Glomerular visceral epithelial cell (primary cell): Measurements from ENCODE around the gene TTBK2.
A peak's percentile ranks its signal among the peaks of the same experiment; 100 is the strongest.
"Not testable (repeated sequence)": the region's sequence is repeated elsewhere in the genome, so short reads cannot be mapped to it uniquely, and the experiment has no call there.

Source experiments
- DNase-seq: peaks from one replicate; pipeline ENCODE4 v3.0.0-alpha.2; 2016; ENCODE audit errors: extremely low spot score

Gene TTBK2

DNA sequence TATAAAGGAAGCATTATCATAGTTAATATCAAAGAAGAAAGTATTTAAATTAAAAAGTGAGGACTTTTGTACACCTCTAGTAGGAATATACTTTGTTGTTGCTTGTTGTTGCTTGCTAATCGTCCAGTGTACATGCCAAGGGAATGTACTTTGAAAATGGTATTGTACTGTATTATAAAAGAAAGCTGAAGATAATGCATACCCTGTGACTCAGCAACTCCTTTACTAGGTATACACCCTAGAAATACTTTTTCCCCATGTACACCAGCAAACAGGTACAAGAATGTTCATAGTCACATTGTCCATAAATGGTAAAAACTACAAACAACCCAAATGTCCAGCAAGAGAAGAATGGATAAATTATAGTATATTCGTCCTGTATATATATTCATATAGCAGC, 12.0 kb downstream of the TTBK2 start:
- DNase-seq = no peak

DNA sequence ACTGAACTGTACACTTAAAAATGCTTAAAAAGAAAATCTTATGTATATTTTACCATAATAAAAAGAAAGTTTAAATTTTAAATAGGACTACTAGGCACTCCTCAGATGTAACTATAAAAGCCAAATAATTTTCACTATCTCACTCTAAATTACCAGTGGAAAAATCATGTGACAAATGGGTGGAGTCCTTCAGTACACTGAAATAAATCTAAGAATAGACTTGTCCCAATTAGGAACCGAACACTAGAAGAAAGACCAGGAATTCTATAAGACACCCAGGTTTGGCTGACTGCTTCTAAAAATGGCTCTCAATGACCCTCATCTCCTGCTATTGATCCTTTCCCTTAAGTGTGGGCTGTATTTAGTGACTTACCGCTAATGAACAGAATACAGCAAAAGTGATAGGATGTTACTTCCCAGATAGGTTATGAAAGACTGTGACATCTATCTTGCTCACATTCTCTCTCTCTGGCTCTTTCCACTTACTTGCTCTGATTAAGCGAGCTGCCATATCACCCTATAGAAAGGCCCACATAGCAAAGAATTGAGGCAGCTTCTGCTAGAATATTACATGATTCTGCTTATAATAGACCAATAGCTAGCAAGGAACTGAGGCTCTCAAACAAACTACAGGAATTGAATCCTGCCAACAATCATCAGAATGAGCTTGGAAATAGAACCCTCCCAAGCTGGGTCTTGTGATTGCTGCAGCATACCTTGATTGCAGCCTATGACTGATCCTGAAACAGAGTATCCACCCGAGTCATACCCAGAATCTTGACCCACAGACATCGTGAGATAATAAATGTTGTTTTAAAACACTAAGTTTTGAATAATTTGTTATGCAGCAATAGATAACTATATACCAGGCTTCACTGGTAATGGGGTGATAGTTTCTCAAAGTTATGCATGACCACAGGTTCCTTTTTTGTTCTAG, 16.9 kb downstream of the TTBK2 start:
- no peak for DNase-seq

DNA sequence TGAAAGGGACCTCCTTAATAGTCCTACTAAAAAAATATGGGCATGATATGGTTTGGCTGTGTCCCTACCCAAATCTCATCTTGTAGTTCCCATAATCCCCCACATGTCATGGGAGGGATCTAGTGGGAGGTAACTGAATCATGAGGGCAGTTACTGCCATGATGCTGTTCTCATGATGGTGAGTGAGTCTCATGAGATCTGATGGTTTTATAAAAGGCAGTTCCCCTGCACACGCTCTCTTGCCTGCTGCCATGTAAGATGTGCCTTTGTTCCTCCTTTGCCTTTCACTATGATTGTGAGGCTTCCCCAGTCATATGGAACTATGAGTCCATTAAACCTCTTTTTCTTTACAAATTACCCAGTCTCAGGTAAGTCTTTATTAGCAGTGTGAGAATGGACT, 26.7 kb downstream of the TTBK2 start:
- not testable (repeated sequence) for DNase-seq

DNA sequence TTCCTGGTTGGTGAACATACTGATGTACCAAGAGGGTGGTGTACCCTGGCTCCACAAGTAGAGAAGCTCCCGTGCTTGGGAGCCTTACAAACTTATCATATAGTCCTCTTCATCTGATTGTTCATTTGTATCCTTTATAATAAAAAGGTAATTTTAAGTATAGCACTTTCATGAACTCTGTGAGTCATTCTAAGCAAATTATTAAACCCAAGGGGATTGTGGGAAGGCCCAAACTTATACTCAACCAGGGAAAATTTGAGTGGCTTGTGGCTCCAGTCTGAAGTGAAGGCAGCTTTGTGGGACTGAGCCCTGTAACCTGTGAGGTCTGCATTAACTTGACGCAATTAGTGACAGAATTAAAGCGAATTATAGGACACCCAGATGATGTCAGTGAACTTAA, 29.0 kb downstream of the TTBK2 start:
- peak; percentile 44 for DNase-seq

DNA sequence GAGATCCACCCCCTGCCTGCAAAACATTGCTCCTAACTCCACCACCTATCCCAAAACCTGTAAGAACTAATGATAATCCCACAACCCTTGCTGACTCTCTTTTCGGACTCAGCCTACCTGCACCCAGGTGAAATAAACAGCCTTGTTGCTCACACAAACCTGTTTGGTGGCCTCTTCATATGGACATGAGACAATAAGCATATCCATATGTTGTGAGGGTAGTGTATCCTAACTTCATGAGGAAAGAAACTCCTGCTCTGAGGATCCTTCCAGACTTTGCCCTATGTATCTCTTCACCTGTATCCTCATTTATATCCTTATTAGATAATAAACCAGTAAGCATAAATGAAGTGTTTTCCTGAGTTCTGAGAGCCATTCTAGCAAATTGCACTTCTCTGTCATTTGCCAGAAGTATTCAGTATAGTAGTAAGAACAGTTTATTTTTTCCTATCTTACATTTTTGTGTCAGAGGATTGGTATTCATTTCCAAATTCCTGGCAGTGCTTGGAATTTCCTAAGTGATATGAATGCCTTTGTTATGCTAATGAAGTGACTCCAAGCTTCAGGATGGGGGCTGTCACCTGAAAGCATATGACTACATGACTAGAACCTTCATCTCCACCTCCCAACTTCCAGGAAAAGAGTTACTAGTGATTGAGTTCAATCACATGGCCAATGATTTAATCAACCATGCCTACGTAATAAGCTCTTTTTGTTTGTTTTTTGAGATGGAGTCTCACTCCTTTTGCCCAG, 30.2 kb downstream of the TTBK2 start:
- peak; percentile 83 for DNase-seq

DNA sequence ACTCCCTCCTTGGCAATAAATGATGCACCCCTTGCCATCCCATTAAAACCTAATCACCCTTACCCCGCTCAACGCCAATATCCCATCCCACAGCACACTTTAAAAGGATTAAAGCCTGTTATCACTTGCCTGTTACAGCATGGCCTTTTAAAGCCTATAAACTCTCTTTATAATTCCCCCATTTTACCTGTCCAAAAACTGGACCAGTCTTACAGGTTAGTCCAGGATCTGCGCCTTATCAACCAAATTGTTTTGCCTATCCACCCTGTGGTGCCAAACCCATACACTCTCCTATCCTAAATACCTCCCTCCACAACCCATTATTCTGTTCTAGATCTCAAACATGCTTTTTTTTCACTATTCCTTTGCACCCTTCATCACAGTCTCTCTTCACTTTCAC, 33.2 kb downstream of the TTBK2 start:
- DNase-seq = not testable (repeated sequence)

DNA sequence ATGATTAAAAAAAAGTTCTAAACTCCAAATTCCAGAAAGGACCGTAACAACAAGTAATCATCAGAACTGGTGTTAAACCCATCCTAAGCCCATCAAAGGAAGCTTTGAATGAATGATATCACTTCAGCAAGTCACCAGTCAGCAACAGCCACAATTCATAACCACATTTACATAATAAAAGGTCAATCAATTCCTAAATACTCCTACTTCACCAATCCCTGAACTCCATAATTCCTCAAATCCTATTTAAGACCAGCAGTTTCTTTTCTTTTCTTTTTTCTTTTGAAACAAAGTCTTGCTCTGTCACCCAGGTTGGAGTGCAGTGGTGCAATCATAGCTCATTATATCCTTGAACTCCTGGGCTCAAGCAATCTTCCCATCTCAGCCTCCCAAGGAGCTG, 40.5 kb downstream of the TTBK2 start:
- no peak for DNase-seq

DNA sequence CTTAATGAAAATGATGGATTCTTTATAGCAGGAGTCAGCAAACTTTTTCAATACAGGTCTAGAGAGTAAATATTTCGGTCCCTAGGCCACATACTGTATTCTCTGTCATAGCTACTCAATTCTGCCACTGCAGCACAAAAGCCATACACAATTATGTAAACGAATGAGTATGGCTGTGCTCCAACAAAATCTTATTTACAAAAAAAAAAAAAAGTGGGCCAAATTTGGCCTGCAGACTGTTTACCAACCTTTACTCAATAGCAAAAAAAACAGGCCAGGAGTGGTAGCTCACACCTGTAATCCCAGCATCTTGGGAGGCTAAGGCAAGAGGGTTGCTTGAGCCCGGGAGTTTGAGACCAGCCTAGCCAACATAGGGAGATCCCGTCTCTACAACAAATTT, 41.1 kb downstream of the TTBK2 start:
- no peak for DNase-seq

DNA sequence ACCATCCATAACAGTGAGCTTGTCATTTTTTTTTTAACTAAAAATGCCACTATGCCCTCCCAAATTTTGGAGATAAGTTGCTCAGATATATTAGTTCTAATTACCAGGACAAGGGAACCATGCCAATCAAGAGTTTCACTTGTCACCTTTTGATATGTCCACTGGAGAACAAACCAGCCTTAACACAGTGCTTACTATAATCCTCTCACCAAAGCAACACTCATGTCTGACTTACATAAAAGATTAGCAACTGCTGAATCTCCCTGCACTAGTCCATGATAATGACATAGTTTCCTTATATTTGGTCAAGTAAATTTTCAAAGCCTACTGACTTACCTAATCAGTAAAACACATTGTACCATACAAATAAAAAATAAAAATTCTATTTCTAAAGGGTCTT, 44.4 kb downstream of the TTBK2 start:
- no peak for DNase-seq

DNA sequence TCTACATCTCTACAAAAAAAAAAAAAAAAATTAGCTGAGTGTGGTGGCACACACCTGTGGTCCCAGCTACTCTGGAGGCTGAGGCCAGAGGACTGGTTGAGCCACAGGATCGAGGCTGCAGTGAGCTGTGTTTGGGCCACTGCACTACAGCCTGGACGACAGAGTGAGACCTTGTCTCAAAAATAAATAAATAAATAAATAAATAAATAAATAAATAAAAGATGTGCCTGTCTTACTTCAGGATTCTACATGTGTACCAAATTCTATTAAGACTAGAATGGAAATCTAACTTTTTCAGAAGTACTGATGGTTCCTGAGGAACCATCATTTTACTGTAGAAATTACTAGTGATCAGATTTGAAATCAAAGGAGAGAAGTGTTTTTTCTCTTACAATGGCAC, 51.9 kb downstream of the TTBK2 start:
- DNase-seq = no peak

DNA sequence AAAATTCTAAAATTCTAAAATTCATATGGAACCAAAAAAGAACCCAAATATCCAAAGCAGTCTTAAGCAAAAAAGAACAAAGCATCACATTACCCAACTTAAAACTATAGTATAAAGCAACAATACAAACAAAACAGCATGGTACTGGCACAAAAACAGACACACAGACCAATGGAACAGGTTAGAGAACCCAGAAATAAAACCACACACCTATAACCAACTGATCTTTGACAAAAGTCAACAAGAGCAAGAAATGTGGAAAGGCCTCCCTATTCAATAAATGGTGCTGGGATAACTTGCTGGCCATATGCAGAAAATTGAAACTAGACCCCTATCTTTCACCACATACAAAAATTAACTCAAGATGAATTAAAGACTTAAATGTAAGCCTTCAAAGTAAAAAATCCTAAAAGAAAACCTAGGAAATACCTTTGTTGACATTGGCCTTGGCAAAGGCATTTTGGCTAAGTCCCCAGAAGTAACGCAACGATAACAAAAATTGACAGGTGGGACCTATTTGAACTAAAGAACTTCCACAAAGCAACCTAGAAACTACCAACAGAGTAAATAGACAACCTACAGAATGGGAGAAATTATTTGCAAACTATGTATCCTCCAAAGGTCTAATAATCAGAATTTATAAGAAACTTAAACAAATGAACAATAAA, 56.9 kb downstream of the TTBK2 start:
- DNase-seq = no peak

DNA sequence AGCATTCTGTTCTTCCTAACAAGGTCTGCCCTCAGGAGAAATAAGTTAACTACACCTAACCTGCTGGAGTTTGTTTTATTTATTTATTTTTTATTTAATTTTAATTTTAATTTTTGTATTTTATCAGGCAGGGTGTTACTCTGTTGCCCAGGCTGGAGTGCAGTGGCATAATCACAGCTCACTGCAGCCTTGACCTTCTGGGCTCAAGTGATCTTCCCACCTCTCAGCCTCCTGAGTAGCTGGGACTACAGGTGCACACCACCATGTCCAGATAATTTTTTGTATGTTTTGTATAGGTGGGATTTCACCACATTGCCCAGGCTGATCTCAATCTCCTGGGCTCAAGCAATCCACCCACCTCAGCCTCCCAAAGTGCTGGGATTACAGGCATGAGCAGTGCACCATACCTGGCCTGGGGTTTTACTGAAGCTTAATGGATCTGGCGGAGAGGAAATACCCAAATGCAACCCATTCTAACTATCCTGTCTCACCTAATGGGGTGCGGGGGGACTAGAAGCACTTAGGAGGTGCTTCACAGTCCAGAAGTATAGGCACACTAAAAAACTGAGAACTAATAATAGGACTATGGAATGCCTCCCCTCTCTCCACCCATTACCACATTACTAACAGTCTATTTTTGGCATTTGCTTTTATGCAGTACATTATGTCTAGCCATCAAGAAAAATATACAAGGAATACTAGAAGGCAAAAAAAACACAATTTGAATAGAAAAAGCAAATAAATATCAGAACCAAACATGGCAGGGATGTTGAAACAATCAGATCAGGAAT, 61.4 kb downstream of the TTBK2 start:
- no peak for DNase-seq

DNA sequence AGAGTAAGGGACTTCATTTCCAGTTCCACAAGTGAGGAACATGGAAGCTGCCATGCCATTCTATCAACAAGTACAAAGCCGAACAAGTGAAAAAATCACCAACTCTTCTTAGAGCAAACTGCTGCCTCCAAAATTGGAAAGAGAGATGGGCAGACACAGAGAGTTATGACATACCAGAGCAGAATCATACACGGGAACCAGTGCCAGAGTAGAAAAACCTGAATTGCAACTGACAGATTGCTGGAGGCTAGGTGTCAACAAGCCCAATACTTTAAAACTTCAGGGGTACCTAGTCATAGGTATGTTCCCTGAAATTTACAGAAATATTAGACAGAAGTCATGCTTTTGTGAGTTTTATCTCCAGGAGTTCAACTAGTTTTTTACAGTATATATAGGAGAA, 62.0 kb downstream of the TTBK2 start:
- no peak for DNase-seq

DNA sequence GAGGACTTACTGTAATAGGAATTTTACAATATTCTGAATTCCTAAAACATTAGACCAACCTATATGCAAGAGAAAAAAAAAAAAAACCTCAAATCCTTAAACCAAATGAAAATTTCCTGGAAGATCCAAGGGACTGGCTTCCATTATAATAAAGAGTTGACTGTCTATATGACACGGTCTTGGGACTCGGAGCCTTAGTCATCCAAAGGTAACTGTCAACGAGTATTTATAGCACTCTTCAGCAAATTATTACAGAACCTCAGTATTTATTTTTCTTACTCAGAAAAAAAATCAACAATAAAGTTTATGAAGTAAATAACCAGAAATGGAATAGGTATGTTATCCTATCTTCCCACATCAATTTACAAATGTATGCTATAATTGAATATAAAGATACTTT, 66.0 kb downstream of the TTBK2 start:
- no peak for DNase-seq

DNA sequence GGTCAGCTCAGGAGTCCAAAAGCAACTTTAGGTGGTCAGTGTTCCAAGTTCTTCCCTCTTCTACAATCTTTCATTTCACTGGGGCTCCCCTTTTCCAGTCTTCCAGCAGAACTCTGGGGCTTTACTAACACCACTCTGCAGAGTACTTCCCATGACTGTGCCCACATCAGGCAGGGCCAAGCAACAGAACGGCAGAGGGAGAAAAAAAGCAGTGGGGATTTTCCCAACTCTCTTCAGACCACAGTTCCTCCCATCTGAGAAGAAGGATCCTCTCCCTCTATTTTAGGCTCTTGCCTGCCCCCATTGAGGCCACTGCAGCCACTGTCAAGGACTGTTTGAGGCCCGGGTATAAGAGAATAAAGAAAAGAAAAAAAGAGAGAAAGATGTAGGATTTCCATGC, 70.7 kb downstream of the TTBK2 start:
- no peak for DNase-seq

DNA sequence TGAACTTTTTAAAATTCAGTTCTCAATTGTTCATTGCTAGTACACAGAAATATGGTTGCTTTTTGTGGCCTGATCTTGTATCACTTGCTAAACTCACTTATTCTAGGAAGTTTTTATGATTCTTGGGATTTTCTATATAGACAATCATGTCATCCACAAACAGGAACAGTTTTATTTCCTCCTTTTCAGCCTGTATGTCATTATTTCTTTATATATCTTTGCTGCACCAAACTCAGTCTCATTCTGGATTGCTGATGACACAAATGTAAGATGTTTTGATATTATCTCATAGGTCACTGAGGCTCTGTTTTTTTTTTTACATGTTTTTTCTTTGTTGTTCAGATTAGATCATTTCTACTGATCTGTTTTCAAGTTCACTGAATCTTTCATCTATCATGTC, 71.7 kb downstream of the TTBK2 start:
- DNase-seq = no peak

DNA sequence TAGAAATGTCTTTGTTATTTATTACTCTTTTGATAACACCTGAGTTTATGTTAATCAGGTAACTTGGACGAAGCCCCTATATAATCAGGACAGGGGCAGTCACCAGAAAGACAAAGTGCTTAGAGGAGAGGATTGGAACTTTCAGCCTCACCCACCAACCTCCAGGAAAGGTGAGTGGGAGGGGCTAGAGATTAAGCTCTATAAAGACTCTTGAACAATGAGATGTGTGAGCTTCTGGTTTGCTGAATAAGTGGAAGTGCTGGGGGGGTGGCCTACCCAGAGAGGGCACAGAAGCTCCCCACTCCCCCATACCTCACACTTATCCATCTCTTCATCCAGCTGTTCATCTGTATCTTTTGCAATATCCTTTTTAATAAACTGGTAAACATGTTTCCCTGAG, 73.9 kb downstream of the TTBK2 start:
- DNase-seq = no peak

DNA sequence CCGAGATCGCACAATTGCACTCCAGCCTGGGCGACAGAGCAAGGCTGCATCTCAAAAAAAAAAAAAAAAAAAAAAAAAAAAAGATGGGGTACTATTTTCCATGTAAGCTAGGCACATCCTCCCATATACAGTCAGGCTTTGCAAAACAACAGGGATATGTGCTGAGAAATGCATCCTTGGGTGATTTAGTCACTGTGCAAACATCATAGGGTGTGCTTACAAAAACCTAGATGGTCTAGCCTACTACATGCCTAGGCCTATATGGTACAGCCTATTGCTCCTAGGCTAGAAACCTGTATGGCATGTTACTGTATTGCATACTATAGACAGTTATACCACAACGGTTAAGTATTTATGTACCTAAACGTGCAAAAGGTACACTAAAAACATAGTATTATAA, 75.0 kb downstream of the TTBK2 start:
- no peak for DNase-seq

DNA sequence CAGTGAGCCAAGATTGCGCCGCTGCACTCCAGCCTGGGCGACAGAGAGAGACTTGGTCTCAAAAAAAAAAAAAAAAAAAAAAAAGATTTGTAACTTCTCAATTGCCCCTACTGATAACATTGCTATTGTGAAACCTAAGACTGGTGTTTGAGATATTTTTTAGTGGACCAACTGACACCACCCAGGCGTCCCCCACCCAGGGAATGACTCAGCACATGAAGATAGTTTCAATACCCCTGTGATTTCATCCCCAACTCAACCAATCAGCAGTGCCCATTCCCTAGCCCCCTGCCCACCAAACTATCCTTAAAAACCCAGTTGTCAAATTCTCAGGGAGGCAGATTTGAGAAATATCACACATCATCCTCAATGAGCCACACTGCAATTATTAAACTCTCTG, 76.9 kb downstream of the TTBK2 start:
- no peak for DNase-seq

DNA sequence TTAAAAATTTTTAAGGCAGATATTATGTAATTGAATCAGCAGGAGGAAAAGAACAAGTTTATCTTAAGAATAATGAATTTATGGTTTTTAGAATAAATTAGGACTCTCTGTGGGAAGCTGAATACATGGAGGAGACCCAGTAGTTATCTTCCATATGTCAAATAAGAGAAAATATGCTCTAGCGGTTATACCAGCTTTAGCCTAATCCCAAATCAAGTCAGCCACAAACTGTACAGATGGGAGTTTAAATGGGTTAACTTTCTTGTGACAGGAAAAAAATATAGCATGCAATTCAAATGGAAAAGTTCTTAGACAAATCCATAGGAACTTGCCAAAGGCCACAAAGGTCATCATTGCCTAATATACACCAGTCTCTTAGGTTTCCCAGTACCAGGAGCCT, 84.3 kb downstream of the TTBK2 start:
- no peak for DNase-seq

DNA sequence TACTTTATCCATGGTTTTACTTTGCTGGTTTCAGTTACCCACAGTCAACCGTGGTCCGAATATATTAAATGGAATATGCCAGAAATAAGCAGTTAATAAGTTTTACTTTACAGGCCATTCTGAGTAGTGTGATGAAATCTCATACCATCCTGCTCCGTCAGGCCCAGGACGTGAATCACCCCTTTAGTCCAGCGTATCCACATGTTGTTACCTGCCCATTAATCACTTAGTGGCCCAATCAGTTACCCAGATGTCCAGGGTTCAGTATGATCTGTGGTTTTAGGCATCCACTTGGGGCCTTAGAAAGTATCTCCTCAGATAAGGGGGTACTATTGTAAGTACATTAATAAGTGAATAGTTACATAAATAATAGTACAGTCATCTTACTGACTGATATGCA, 88.0 kb downstream of the TTBK2 start:
- peak; percentile 74 for DNase-seq
